Hematopoietic multipotent progenitor cell (in vitro differentiated cells): ENCODE measurements around the gene NSMF. TPM values are rescaled to one million over a fixed set of nuclear protein-coding genes. Genes with fewer than 3 reads are reported as not detected.

Experiments
- DNase-seq, 3 donors: peaks; one replicate each; pipeline ENCODE4 v3.0.0-alpha.2; 2011 to 2015; ENCODE audit warnings: low read depth in 2 of 3, low spot score in 2 of 3
- total RNA-seq: library from RNA; depleted of rRNA; stranded (reverse); fragments of >200 nt; gene quantifications from one replicate; pipeline ENCODE4 v1.2.3, GENCODE V29; 2012

NSMF gene
- total RNA-seq, 1 donor, result 26.4 TPM

GRCh38 chr9:137398561-137399468 lies 60.3 kb downstream of the NSMF start:
- no peak for DNase-seq

GRCh38 chr9:137397675-137398423 lies 61.3 kb downstream of the NSMF start:
- no peak for DNase-seq

Other genes with a start within 250 kb of the NSMF start
- gene RNF208, start 237.1 kb downstream of the NSMF start, total RNA-seq, result 1.3 TPM
- 0.27 TPM for gene CYSRT1, start 234.2 kb downstream of the NSMF start, total RNA-seq
- gene RNF224, start 231.8 kb downstream of the NSMF start, total RNA-seq, result not detected
- gene SLC34A3, start 228.4 kb downstream of the NSMF start, total RNA-seq, result not detected
- gene TUBB4B, start 218.0 kb downstream of the NSMF start, total RNA-seq, result 141 TPM
- 0.54 TPM for gene STPG3, start 208.0 kb downstream of the NSMF start, total RNA-seq
- gene NELFB, start 204.0 kb downstream of the NSMF start, total RNA-seq, result 72.7 TPM
- gene TOR4A, start 181.6 kb downstream of the NSMF start, total RNA-seq, result 25.0 TPM
- gene NRARP, start 157.1 kb downstream of the NSMF start, total RNA-seq, result 5.1 TPM
- 28.3 TPM for gene EXD3, start 36.2 kb downstream of the NSMF start, total RNA-seq
- 4.6 TPM for gene NOXA1, start 35.9 kb downstream of the NSMF start, total RNA-seq
- gene ENTPD8, start 18.0 kb downstream of the NSMF start, total RNA-seq, result 0.27 TPM
- gene PNPLA7, start 91.1 kb upstream of the NSMF start, total RNA-seq, result 11.6 TPM
- gene MRPL41, start 92.5 kb upstream of the NSMF start, total RNA-seq, result 18.3 TPM
- gene DPH7, start 119.6 kb upstream of the NSMF start, total RNA-seq, result 25.0 TPM
- 13.2 TPM for gene ZMYND19, start 131.2 kb upstream of the NSMF start, total RNA-seq
- 92.4 TPM for gene ARRDC1, start 146.4 kb upstream of the NSMF start, total RNA-seq
- 119 TPM for gene EHMT1, start 159.7 kb upstream of the NSMF start, total RNA-seq